ENCODE results near the gene PLEKHF1.

The PLEKHF1 gene

GRCh38 chr19:29715701-29716581, 50.7 kb downstream of the PLEKHF1 start:
- Histone ChIP-seq H3K79me2 (ENCODE audit: low read length) (peaks cover 25% of the 10 kb centered on the region), H3K4me2 (ENCODE audit: low read depth, low read length) (peak overlapping the region; percentile 76), H3K9me3 (replicated peaks; ENCODE audit: insufficient read depth, low read length) (no peaks in the 10 kb centered on the region), H3K9me2 (replicated peaks; ENCODE audit: insufficient read depth, low read length) (no peaks in the 10 kb centered on the region), H3K9ac (ENCODE audit: low read length) (peak overlapping the region; percentile 98), H3K27me3 (replicated peaks; ENCODE audit: insufficient read depth, low read length) (peaks cover 6% of the 10 kb centered on the region), H3F3A (ENCODE audit: insufficient read depth, low read length) (peaks cover 11% of the 10 kb centered on the region; the same call in 1 of the 2 replicates), H3K36me3 (replicated peaks; ENCODE audit: insufficient read depth, low read length) (no peaks in the 10 kb centered on the region), H3K4me1 (ENCODE audit: low read length) (no peaks in the 10 kb centered on the region; the same call in 1 of the 2 replicates), H3K4me3 (ENCODE audit: low read length) (peak overlapping the region; percentile 96), H3K27ac (ENCODE audit: low read length) (peak overlapping the region; percentile 55; the same call in 1 of the 2 replicates), H4K20me1 (ENCODE audit: insufficient read depth, low read length) (no peaks in the 10 kb centered on the region), H2AFZ (ENCODE audit: low read length) (peak overlapping the region; percentile 80)
- no peak for TF ChIP-seq CTCF (IDR thresholded peaks at IDR 0.05; ENCODE audit: low read length)
- no peak for TF ChIP-seq EZH2phosphoT487 (IDR thresholded peaks at IDR 0.05; ENCODE audit: low read length)
- TF ChIP-seq EZH2 (optimal IDR thresholded peaks at IDR 0.05; ENCODE audit: low read depth, low read length) = no peak
- no peak for DNase-seq

- H3K4me2 ChIP-seq (ENCODE audit: low read depth, low read length) = no peak overlapping the region
- TF ChIP-seq EZH2phosphoT487 (IDR thresholded peaks at IDR 0.05; ENCODE audit: low read length) (no peak), CTCF (IDR thresholded peaks at IDR 0.05; ENCODE audit: low read length) (no peak), EZH2 (optimal IDR thresholded peaks at IDR 0.05; ENCODE audit: low read depth, low read length) (no peak)
- H3K9ac ChIP-seq (ENCODE audit: low read length) = no peak overlapping the region
- no peak overlapping the region for H2AFZ ChIP-seq (ENCODE audit: low read length)
- H3K9me3 ChIP-seq (replicated peaks; ENCODE audit: insufficient read depth, low read length) = no peaks in the 10 kb centered on the region
- H3K4me3 ChIP-seq (ENCODE audit: low read length) = no peak overlapping the region
- H3K27me3 ChIP-seq (replicated peaks; ENCODE audit: insufficient read depth, low read length) = peaks cover 17% of the 10 kb centered on the region
- no peak overlapping the region for H3K27ac ChIP-seq (ENCODE audit: low read length)
- H4K20me1 ChIP-seq (ENCODE audit: insufficient read depth, low read length) = no peaks in the 10 kb centered on the region
- no peak for DNase-seq
- peaks cover 11% of the 10 kb centered on the region; the same call in 1 of the 2 replicates for H3F3A ChIP-seq (ENCODE audit: insufficient read depth, low read length)
- H3K4me1 ChIP-seq (ENCODE audit: low read length) = no peaks in the 10 kb centered on the region; the same call in 1 of the 2 replicates
- H3K36me3 ChIP-seq (replicated peaks; ENCODE audit: insufficient read depth, low read length) = no peaks in the 10 kb centered on the region
- no peaks in the 10 kb centered on the region for H3K9me2 ChIP-seq (replicated peaks; ENCODE audit: insufficient read depth, low read length)
- peaks cover 25% of the 10 kb centered on the region for H3K79me2 ChIP-seq (ENCODE audit: low read length)
Observed at GRCh38 chr19:29717051-29717450, 51.8 kb downstream of the PLEKHF1 start.

GRCh38 chr19:29724102-29724641, 58.9 kb downstream of the PLEKHF1 start:
- no peak for DNase-seq
- Histone ChIP-seq H3K4me2 (ENCODE audit: low read depth, low read length) (no peak overlapping the region), H3K4me3 (ENCODE audit: low read length) (no peak overlapping the region), H2AFZ (ENCODE audit: low read length) (no peak overlapping the region), H3K9me2 (replicated peaks; ENCODE audit: insufficient read depth, low read length) (no peaks in the 10 kb centered on the region), H3K36me3 (replicated peaks; ENCODE audit: insufficient read depth, low read length) (no peaks in the 10 kb centered on the region), H3K9ac (ENCODE audit: low read length) (no peak overlapping the region), H3K4me1 (ENCODE audit: low read length) (no peaks in the 10 kb centered on the region), H3F3A (ENCODE audit: insufficient read depth, low read length) (no peaks in the 10 kb centered on the region), H4K20me1 (ENCODE audit: insufficient read depth, low read length) (no peaks in the 10 kb centered on the region), H3K79me2 (ENCODE audit: low read length) (no peaks in the 10 kb centered on the region), H3K27me3 (replicated peaks; ENCODE audit: insufficient read depth, low read length) (peaks cover 85% of the 10 kb centered on the region), H3K9me3 (replicated peaks; ENCODE audit: insufficient read depth, low read length) (no peaks in the 10 kb centered on the region), H3K27ac (ENCODE audit: low read length) (no peak overlapping the region)
- TF ChIP-seq EZH2 (optimal IDR thresholded peaks at IDR 0.05; ENCODE audit: low read depth, low read length) (no peak), CTCF (IDR thresholded peaks at IDR 0.05; ENCODE audit: low read length) (no peak), EZH2phosphoT487 (IDR thresholded peaks at IDR 0.05; ENCODE audit: low read length) (no peak)
